Ecto neural progenitor cell (in vitro differentiated cells): ENCODE data around the gene NKX1-1.
"Not testable (repeated sequence)": the region's sequence is repeated elsewhere in the genome, so short reads cannot be mapped to it uniquely, and the experiment has no call there.

ENCODE experiments used
- DNase-seq: peaks from one replicate; pipeline ENCODE4 v3.0.0-alpha.2; 2018; ENCODE audit warnings: low spot score

NKX1-1 gene

GRCh38 chr4:1373892-1374705 is 32.1 kb downstream of the NKX1-1 start:
- DNase-seq: no peak

- DNase-seq: not testable (repeated sequence)
Measured at GRCh38 chr4:1372576-1372975, 33.7 kb downstream of the NKX1-1 start.

GRCh38 chr4:1371176-1372165 is 34.8 kb downstream of the NKX1-1 start:
- DNase-seq: no peak

GRCh38 chr4:1370321-1371124 is 35.7 kb downstream of the NKX1-1 start:
- no peak for DNase-seq

GRCh38 chr4:1369479-1370079 is 36.7 kb downstream of the NKX1-1 start:
- no peak for DNase-seq

GRCh38 chr4:1369091-1369450 is 37.2 kb downstream of the NKX1-1 start:
- no peak for DNase-seq

- no peak for DNase-seq
Measured at GRCh38 chr4:1368421-1369090, 37.7 kb downstream of the NKX1-1 start.

- no peak for DNase-seq
Measured at GRCh38 chr4:1367936-1368289, 38.3 kb downstream of the NKX1-1 start.

- no peak for DNase-seq
Measured at GRCh38 chr4:1367230-1367935, 38.9 kb downstream of the NKX1-1 start.

- no peak for DNase-seq
Measured at GRCh38 chr4:1366371-1367229, 39.6 kb downstream of the NKX1-1 start.

GRCh38 chr4:1365271-1366178 is 40.7 kb downstream of the NKX1-1 start:
- no peak for DNase-seq

- no peak for DNase-seq
Measured at GRCh38 chr4:1364748-1365147, 41.5 kb downstream of the NKX1-1 start.

- DNase-seq: no peak
Measured at GRCh38 chr4:1364217-1364616, 42.0 kb downstream of the NKX1-1 start.

- DNase-seq: no peak
Measured at GRCh38 chr4:1363513-1363912, 42.7 kb downstream of the NKX1-1 start.

GRCh38 chr4:1362521-1362920 is 43.7 kb downstream of the NKX1-1 start:
- DNase-seq: no peak

- no peak for DNase-seq
Measured at GRCh38 chr4:1362046-1362445, 44.2 kb downstream of the NKX1-1 start.

- DNase-seq: no peak
Measured at GRCh38 chr4:1361431-1361830, 44.8 kb downstream of the NKX1-1 start.

- no peak for DNase-seq
Measured at GRCh38 chr4:1360423-1361283, 45.6 kb downstream of the NKX1-1 start.
